Femur (tissue), 1 donor: Measurements from ENCODE around the gene TBP.
"Not testable (repeated sequence)": the region's sequence is repeated elsewhere in the genome, so short reads cannot be mapped to it uniquely, and the experiment has no call there.

Source experiments
- DNase-seq: peaks from one replicate; pipeline ENCODE4 v3.0.0-alpha.2; 2017

The TBP gene

GRCh38 chr6:170612256-170612804 lies 58.2 kb downstream of the TBP start:
- DNase-seq = not testable (repeated sequence)

GRCh38 chr6:170616020-170616554 lies 61.9 kb downstream of the TBP start:
- DNase-seq = not testable (repeated sequence)
